ENCODE data around the gene BCAS4.
"Not testable (repeated sequence)": the region's sequence is repeated elsewhere in the genome, so short reads cannot be mapped to it uniquely, and the experiment has no call there.

BCAS4 gene

DNA sequence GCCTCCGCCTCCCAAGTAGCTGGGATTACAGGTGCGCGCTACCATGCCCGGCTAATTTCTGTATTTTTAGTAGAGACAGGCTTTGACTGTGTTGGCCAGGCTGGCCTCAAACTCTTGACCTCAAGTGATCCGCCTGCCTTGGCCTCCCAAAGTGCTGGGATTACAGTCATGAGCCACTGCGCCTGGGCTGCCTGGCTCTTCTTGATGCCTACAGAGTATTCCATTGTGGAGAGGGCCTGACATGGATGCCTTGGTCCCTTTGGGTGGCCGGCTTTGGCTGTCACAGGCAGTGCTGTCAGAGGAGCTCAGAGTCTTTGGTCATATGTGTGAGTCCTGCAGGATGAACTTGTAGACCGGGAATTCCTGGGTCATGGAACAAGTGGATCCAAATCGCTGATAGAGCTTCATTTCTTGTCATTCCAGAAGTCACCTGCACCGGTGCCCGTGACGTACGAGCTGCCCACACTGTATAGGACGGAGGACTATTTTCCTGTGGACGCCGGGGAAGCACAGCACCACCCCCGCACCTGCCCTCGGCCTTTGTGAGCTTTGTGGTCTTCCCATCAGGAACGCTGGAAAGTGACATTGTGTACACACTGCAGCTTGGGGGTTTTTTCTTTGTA, 81.3 kb downstream of the BCAS4 start:
- DNase-seq (ENCODE audit: low spot score): no peak

- DNase-seq (ENCODE audit: low spot score): no peak
Measured at GRCh38 chr20:50876816-50877215, 82.0 kb downstream of the BCAS4 start.

- no peak for DNase-seq (ENCODE audit: low spot score)
Measured at GRCh38 chr20:50877232-50877743, 82.4 kb downstream of the BCAS4 start.

- no peak for DNase-seq (ENCODE audit: low spot score)
Measured at GRCh38 chr20:50879649-50880550, 85.0 kb downstream of the BCAS4 start.

DNA sequence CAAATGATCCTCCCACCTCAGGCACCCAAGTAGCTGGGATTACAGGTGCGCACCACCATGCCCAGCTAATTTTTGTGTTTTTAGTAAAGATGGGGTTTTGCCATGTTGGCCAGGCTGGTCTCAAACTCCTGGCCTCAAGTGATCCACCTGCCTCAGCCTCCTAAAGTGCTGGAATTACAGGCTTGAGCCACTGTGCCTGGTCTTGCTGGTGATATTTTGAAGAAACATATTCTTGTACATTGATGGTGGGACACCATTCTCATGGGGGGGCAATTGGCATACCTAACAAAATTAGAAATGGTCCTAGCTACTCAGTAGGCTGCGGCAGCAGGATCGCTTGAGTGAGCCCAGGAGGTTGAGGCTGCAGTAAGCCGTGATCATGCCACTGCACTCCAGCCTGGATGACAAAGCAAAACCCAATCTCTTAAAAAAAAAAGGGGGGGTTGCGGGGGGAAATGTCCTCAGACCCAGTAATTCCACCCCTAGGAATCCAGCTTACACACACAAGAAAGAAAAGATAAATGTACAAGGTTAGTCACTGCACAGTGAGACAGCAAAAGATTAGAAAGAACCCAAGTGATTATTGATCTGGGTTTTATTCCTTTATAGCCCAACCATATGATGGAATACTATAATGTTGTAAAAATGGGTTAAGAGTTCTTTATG, 87.0 kb downstream of the BCAS4 start:
- DNase-seq (ENCODE audit: low spot score): not testable (repeated sequence)

- no peak for DNase-seq (ENCODE audit: low spot score)
Measured at GRCh38 chr20:50883856-50884255, 89.0 kb downstream of the BCAS4 start.

- DNase-seq (ENCODE audit: low spot score): no peak
Measured at GRCh38 chr20:50885068-50885467, 90.2 kb downstream of the BCAS4 start.

DNA sequence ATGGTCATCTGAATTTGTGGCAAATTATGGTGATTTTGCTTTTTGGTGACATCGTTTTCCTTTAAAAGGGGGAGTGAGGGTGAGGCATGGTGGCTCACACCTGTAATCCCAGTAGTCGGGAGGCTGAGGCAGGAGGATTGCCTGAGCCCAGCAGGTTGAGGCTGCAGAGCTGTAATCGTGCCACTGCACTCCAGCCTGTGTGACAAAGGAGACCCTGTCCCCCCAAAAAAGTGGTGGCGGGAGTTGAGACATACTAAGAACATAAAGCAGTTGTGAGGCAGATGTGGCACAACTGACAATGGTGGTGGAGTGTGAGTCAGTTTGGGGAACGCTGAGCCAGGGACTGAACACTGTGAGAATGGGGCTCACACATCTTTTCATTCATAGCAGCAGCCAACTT, 90.9 kb downstream of the BCAS4 start:
- no peak for DNase-seq (ENCODE audit: low spot score)

DNA sequence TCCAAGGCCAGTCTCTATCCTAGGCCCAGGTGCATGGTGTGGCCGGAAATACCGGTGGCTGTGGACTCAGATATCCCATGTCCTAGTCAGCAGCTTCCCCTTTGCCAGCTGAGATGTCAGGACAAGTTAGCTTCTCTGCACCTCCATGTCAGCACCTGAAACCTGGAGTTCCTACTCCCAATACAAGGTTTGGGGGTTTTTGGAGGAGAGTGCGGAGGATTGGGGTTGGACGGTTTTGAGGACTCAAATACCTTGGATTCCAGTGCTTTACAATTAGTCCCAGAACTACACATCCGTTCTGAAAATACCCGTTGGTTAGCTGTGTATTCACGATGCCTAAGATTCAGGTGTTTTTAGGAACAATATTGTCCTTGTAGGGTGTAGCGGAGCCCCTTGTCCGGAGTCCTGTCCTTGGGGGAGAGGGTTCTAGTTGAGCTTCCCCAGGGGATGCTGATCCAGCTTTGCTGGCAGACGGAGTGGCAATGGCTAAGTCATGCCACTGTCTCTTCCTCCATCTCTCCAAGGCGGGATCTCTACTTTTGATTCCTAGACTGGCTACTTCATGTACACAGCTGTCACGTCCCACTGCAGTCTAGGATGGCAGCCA, 91.4 kb downstream of the BCAS4 start:
- DNase-seq (ENCODE audit: low spot score): no peak

DNA sequence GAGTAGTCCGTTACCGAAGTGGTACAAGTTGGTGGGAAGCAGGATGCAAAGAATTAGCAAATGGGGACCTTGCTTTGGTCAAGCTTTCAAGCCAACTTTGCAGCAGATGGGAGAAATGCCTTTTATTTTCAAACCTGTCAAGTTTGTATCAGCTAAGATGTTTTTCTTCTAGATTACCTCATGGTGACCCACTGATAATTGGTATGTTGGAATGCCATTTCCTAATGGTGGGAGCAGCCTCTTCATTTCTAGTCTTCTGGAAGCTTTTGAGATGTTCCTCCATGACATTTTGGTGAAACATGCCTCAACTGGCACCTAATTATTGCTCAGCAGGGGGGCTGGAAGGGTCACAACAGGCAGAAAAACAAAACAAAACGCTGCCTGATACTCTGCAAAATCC, 92.7 kb downstream of the BCAS4 start:
- DNase-seq (ENCODE audit: low spot score): no peak

DNA sequence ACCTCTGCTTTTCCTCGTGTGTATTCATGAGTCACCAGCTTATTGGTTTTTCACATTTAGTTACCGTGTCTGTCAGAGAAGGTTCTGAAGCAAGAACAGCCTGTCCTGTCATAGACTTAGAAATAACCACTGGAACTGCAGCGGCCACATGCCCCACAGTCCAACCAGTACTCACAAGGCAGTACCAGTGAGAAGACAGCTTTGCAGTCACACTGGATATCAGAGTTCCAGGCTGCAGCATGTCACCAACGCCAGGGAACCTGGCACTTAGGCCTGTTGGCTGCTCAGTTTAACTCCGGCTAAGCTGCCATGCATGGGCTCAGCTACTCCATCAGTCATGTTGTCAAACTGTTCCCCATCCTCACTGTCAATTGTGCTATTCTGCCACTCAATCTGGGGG, 96.3 kb downstream of the BCAS4 start:
- DNase-seq (ENCODE audit: low spot score): no peak

DNA sequence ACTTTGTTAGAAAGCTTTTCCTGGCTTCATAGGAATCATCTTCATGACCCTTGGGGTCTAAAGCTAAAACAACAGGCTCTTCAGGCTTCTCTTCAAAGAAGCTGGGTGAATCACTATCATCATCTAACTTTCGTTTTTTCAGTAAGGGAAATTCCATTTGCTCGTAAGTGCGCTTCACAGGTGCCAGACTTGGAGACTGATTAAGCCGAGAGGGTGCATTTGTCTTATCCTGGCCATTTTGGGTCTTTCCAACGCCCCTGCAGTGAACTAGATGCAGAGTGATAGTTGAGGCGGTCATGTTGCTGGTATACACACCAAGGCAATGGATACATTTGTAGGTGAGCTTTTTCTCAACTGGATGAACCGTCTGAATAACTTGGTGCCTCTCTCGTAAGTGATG, 97.5 kb downstream of the BCAS4 start:
- no peak for DNase-seq (ENCODE audit: low spot score)

- no peak for DNase-seq (ENCODE audit: low spot score)
Measured at GRCh38 chr20:50893620-50894019, 98.8 kb downstream of the BCAS4 start.

DNA sequence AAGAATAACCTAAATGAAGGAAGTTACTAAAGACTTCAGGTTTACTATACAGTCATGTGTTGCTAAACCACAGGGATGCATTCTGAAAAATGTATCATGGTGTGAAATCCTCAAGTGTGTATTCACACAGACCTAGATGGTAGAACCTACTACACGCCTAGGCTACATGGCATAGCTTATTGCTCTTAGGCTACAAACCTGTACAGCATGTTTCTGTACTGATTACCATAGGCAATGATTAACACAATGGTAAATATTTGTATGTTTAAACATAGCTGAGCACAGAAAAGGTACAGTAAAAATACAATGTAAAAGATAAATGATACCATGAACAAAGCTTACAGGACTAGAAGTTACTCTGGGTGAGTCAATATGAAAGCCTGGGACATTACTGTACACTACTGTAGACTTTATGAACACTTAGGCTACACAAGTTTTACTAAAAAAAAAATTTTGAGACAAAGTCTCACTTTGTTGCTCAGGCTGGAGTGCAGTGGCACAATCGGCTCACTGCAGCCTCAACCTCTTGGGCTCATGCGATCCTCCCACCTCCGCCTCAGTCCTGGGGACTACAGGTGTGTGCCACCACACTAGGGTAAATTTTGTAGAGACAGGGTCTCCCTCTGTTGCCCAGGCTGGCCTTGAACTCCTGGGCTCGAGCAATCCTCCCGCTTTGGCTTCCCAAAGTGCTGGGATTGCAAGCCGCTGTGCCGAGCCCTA, 100.4 kb downstream of the BCAS4 start:
- DNase-seq (ENCODE audit: low spot score): no peak

DNA sequence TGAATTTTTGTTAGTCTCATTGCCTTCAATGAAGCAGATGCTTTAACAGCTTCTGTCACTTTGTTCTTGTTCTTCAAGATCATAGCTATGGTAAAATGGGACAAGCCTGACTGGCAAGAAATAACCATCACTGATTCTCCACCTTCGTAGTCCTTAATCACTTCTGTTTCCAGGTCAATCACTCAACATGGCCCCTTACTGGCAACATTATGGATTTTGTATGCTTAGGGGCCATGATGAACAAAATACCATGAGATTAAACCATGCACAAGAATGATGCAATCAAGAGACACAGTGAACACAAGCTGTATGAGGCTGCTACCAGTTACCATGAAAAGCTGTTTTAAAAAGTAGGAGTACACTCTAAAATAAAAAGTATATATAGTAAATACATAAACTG, 103.6 kb downstream of the BCAS4 start:
- DNase-seq (ENCODE audit: low spot score): no peak

GRCh38 chr20:50900261-50900660, 105.4 kb downstream of the BCAS4 start:
- DNase-seq (ENCODE audit: low spot score): no peak

- no peak for DNase-seq (ENCODE audit: low spot score)
Measured at GRCh38 chr20:50901301-50901700, 106.4 kb downstream of the BCAS4 start.

GRCh38 chr20:50903353-50904051, 108.6 kb downstream of the BCAS4 start:
- no peak for DNase-seq (ENCODE audit: low spot score)

DNA sequence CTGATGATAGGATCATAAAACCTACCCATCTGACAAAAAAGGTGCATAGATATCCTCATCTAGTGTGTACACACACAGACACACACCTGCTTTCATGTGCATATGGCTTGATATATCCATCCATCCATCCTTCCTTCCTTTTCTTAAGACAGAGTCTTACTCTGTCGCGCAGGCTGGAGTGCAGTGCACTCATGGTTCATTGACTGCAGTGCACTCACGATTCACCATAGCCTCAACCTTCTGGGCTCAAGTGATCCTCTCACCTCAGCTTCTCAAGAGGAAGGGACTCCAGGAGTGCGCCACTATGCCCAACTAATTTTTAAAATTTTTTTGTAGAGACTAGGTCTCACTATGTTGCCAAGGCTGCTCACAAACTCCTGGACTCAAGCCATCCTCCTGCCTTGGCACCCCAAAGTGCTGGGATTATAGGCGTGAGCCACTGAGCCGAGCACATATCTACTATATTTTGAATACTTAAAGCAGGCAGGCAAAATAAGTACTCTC, 109.3 kb downstream of the BCAS4 start:
- no peak for DNase-seq (ENCODE audit: low spot score)

GRCh38 chr20:50909413-50909812, 114.6 kb downstream of the BCAS4 start:
- DNase-seq (ENCODE audit: low spot score): no peak

- no peak for DNase-seq (ENCODE audit: low spot score)
Measured at GRCh38 chr20:50911030-50911429, 116.2 kb downstream of the BCAS4 start.

Measured in CD4-positive, alpha-beta T cell treated with Interleukin-6 at 100 ng/mL for 8 hours (primary cell).